CMK (cell line): ENCODE measurements around the gene TNFRSF13B.
"Not testable (repeated sequence)": the region's sequence is repeated elsewhere in the genome, so short reads cannot be mapped to it uniquely, and the experiment has no call there.

Experiments used
- DNase-seq: peaks from one replicate; pipeline ENCODE4 v3.0.0-alpha.2; 2010; ENCODE audit warnings: low read depth

Gene TNFRSF13B

GRCh38 chr17:16911141-16911937, 60.6 kb downstream of the TNFRSF13B start:
- DNase-seq = no peak

GRCh38 chr17:16910341-16910740, 61.6 kb downstream of the TNFRSF13B start:
- DNase-seq = no peak

GRCh38 chr17:16909472-16910246, 62.3 kb downstream of the TNFRSF13B start:
- DNase-seq = no peak

- DNase-seq = no peak
These were observed 63.6 kb downstream of the TNFRSF13B start for GRCh38 chr17:16908273-16908672.

- DNase-seq = no peak
These were observed 65.2 kb downstream of the TNFRSF13B start for GRCh38 chr17:16906680-16907079.

- DNase-seq = no peak
These were observed 66.2 kb downstream of the TNFRSF13B start for GRCh38 chr17:16905593-16906191.

GRCh38 chr17:16903070-16903469, 68.8 kb downstream of the TNFRSF13B start:
- not testable (repeated sequence) for DNase-seq

GRCh38 chr17:16900288-16900882, 71.5 kb downstream of the TNFRSF13B start:
- no peak for DNase-seq

GRCh38 chr17:16897211-16897896, 74.6 kb downstream of the TNFRSF13B start:
- not testable (repeated sequence) for DNase-seq

- not testable (repeated sequence) for DNase-seq
These were observed 75.7 kb downstream of the TNFRSF13B start for GRCh38 chr17:16896235-16896634.

- DNase-seq = not testable (repeated sequence)
These were observed 78.4 kb downstream of the TNFRSF13B start for GRCh38 chr17:16893527-16893926.

- not testable (repeated sequence) for DNase-seq
These were observed 79.0 kb downstream of the TNFRSF13B start for GRCh38 chr17:16892876-16893454.

- DNase-seq = no peak
These were observed 82.8 kb downstream of the TNFRSF13B start for GRCh38 chr17:16889088-16889465.
